WI38 (cell line): ENCODE data around the gene GRIK4.

Experiments used
- H3K4me3 ChIP-seq: 2 replicates; pipeline ENCODE4 v1.5.1; 2011; ENCODE audit warnings: low read depth, mild to moderate bottlenecking, control low read depth, low read length
- TF ChIP-seq, protein P1 (sequence below): IDR thresholded peaks from 2 replicates; pipeline ENCODE4 v1.5.1; 2012; ENCODE audit warnings: low read depth, mild to moderate bottlenecking, control low read depth, low read length

Gene GRIK4

DNA sequence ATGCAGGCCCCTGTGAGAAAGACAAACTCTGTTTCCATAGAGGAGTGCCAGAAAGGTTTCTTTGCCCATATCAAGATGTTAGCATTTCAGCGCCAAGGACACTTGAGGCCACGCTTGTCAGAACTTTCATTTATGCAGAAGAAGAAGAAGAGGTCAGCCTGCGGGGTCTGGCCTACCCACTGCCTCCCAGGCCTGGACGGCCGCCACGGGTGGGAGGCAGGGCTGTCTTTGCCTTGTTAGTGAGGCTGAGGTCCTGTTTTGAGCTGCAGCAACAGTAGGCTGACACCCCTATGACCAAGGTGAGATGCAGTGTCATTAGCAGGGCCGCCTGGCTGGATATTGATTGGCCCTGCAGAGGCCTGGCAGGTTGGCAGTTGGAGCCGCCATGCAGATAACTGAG, 183.9 kb downstream of the GRIK4 start:
- TF ChIP-seq, protein P1, sequence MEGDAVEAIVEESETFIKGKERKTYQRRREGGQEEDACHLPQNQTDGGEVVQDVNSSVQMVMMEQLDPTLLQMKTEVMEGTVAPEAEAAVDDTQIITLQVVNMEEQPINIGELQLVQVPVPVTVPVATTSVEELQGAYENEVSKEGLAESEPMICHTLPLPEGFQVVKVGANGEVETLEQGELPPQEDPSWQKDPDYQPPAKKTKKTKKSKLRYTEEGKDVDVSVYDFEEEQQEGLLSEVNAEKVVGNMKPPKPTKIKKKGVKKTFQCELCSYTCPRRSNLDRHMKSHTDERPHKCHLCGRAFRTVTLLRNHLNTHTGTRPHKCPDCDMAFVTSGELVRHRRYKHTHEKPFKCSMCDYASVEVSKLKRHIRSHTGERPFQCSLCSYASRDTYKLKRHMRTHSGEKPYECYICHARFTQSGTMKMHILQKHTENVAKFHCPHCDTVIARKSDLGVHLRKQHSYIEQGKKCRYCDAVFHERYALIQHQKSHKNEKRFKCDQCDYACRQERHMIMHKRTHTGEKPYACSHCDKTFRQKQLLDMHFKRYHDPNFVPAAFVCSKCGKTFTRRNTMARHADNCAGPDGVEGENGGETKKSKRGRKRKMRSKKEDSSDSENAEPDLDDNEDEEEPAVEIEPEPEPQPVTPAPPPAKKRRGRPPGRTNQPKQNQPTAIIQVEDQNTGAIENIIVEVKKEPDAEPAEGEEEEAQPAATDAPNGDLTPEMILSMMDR, result no peak
- H3K4me3 ChIP-seq, result no peak overlapping the region

DNA sequence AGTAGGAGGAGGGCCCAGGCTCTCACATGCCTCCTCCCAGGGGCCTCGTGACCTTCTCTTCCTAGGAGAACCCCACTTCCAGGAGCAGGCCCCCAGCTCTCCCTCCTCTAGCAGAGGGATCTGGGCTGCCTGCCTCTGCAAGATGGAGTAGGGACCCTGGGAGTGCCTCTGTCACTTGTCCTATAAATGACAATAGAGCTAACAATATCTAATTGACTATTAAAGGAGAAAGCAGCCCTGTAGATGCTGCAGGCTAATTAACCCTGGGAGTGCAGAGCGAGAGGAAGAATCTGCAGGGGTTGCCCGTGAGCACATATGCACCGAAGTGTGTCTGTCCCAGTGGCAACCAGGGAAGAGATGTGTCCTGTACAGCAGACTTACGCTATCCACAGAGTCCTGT, 184.4 kb downstream of the GRIK4 start:
- no peak overlapping the region for H3K4me3 ChIP-seq
- TF ChIP-seq, protein P1, result no peak

DNA sequence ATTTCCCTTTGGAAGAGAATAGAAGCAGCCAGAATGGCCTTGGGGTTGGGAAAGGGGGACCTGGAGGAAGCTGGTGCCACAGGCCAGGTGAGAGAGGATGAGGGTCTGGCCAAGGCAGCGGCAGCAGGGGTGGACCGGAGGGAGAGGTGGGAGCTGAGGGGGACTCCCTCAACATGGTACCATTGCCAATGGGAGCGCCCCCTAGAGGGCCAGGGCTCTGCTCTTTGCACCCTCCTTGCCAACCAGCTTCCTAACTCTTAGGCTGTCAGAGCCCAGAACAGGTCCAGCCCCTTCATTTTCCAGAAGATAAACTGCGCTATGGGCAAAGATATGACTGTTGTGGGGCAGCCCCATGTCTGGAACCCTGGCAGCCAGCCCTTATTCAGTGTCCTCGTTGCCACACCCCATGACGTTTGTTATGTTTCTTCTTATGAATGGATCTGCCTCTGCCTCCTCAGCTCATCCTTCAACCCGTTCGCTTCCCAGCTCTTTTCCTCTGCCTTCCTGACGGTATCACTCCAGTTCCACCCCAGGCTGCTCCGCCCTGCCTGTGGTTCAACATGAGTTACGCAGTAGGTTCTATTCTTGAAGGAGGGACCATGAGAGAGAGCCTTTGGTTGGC, 185.2 kb downstream of the GRIK4 start:
- TF ChIP-seq, protein P1, result 0 out of 2 replicates have a peak, but pooled peaks have one; percentile 5

DNA sequence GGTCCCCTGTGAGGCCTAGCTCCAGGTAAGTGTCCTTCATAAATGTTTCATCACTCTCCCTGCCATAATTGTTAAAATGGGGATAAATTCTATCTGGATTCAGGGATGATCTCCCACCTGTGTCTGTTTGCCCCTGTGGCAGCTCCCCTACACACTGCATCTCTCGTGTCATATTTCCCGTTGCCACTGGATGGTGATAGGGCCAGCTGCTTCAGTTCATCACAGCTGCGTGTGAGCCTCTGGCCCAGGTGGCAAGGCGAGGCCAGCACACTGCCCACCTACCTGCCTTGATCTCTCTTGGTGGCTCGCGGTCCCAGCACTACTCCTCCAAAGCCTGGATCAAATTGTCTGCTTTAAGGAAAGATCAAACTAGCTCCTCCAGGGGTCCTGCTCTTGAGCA, 187.4 kb downstream of the GRIK4 start:
- H3K4me3 ChIP-seq, result no peak overlapping the region
- TF ChIP-seq, protein P1, result no peak

More for the DNA sequence above, 185.2 kb downstream of the GRIK4 start:
- H3K4me3 ChIP-seq, result no peak overlapping the region

DNA sequence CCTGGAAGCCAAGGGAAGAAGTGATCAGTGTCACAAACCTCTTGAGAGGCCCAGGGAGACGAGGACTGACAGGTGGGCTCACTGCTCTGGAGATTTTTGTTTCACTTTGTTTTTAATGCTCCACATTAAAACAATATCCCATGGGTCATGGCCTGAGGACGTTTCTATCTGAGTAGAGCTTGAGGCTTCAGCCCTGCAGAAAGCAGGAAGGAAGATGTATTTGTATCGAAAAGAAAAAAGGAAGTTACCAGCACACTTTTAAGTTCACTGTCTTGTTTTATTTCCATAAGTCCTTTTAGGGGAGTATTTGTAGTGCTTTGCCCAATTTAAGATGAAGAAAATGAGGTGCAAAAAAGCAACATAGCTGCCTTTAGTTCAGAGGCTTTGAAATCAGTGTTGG, 191.1 kb downstream of the GRIK4 start:
- H3K4me3 ChIP-seq, result no peak overlapping the region
- TF ChIP-seq, protein P1, result no peak

DNA sequence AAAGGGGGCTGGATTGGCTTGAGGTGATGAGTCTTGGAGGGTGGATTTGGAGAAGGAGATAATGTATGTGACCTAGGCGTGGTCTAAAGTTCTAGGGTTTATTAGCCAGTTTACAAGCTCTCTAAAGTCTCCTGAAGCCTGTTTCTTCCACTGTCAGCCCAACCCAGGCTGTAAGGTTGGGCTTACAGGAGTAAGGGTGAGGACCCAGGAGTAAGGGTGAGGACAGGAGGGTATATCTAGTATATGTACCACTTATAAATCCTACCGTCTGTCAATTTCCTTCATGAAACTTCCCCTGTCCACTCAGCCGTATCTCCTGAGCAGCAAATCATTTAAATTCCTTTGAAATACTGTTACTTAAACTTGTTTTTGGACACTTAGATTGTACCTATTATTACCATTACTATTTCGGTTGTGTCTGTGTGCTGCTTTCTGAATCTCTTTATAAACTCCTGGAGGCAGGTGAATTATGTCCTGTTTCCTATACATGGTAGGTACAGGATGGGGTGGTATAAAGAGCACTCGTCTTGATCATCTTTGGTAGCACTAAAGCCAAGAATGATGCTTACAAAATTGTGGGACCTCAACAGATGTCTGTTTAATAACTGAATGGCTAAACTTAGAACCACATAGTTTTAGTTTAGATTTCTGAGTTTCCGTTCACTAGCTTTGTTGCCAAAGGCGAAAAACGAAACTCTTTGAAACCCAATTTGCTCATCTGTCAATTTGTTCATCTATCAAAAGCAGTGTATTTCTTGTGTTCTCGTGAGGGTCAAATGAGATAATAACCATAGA, 192.0 kb downstream of the GRIK4 start:
- H3K4me3 ChIP-seq, result no peak overlapping the region
- TF ChIP-seq, protein P1, result no peak

DNA sequence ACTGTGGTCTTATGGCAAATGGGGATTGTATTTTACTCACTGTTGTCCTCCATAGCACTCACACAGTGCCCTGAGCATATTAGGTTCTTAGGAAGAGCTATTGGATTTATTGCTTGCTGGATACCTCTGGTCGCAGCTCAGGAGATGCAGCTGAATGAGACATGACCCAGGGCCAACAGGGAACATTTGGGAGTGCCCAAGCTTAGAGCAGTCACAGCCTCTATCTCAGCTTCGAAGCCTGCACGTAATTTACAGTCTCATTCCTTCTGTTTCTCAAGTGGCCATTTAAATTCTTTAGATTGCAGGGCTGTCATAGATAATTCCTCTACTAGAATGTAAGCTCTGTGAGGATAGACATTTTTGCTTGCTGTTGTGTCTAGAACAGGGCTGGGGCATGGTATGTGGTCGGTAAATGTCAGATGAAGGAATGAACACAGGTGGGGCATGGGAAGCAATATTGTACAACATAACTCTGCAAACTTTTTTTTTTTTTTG, 192.8 kb downstream of the GRIK4 start:
- H3K4me3 ChIP-seq, result no peak overlapping the region
- TF ChIP-seq, protein P1, result no peak
